NCI-H446 (cell line): ENCODE data around the gene GNPNAT1.
"Not testable (repeated sequence)": the region's sequence is repeated elsewhere in the genome, so short reads cannot be mapped to it uniquely, and the experiment has no call there.

Source experiments
- DNase-seq, 2 experiments: peaks; one replicate each; lab custom pipeline; 2025; lab: John Stamatoyannopoulos, UW

GNPNAT1 gene

GRCh38 chr14:52729585-52729924 is 61.9 kb downstream of the GNPNAT1 start:
- DNase-seq: no peak

- DNase-seq: not testable (repeated sequence)
These were observed 62.4 kb downstream of the GNPNAT1 start for GRCh38 chr14:52729035-52729434.

- DNase-seq: not testable (repeated sequence)
These were observed 63.9 kb downstream of the GNPNAT1 start for GRCh38 chr14:52727509-52727908.
